Lung (tissue), 12 donors: ENCODE data around the gene PLPPR5. TPM values are rescaled to one million over a fixed set of nuclear protein-coding genes. Genes with fewer than 3 reads are reported as not detected.
A peak's percentile ranks its signal among the peaks of the same experiment; 100 is the strongest.

ENCODE experiments used
- ATAC-seq: fragments of 200-7000 bp; cut with Tn5 transposase; one replicate; pipeline ENCODE4 v1.9.1; 2020; ENCODE audit warnings: moderate number of reproducible peaks; ENCODE audit not compliant: insufficient read depth, low FRiP score
- DNase-seq, 3 donors: peaks; one replicate each; pipeline ENCODE4 v3.0.0-alpha.2; 2013 to 2017
- H3K27ac ChIP-seq, 2 donors: one replicate each; pipeline ENCODE4 v1.5.1; 2013; ENCODE audit warnings: mild to moderate bottlenecking in 2 of 2, moderate library complexity in 2 of 2, control low read depth in 1 of 2, inconsistent platforms in 1 of 2, low read depth in 1 of 2, low read length in 1 of 2
- H3K27me3 ChIP-seq, 3 donors: one replicate each; pipeline ENCODE4 v1.5.1; 2013; ENCODE audit warnings: low read length in 2 of 3; ENCODE audit not compliant: control insufficient read depth in 3 of 3, insufficient read depth in 3 of 3
- H3K36me3 ChIP-seq, 4 donors: one replicate each; pipeline ENCODE4 v1.5.1; 2013; ENCODE audit warnings: low read length in 4 of 4, mild to moderate bottlenecking in 1 of 4, moderate library complexity in 1 of 4; ENCODE audit not compliant: control insufficient read depth in 4 of 4, insufficient read depth in 4 of 4
- H3K4me1 ChIP-seq, 5 donors: one replicate each; pipeline ENCODE4 v1.5.1; 2013; ENCODE audit warnings: low read length in 5 of 5, mild to moderate bottlenecking in 2 of 5, moderate library complexity in 1 of 5; ENCODE audit not compliant: control insufficient read depth in 5 of 5, insufficient read depth in 5 of 5
- H3K4me3 ChIP-seq: one replicate; pipeline ENCODE4 v1.5.1; 2013; ENCODE audit warnings: mild to moderate bottlenecking, control low read depth, moderate library complexity
- H3K9ac ChIP-seq, 2 donors: one replicate each; pipeline ENCODE4 v1.5.1; 2013; ENCODE audit warnings: low read length in 2 of 2, control low read depth in 1 of 2; ENCODE audit not compliant: insufficient read depth in 1 of 2
- H3K9me3 ChIP-seq, 4 donors: one replicate each; pipeline ENCODE4 v1.5.1; 2013; ENCODE audit warnings: low read length in 3 of 4, mild to moderate bottlenecking in 1 of 4, moderate library complexity in 1 of 4; ENCODE audit not compliant: control insufficient read depth in 4 of 4, insufficient read depth in 3 of 4
- WGBS, 2 donors: extraction: QIAGEN DNeasy Blood & Tissue Kit; methylation state at CpG; one replicate each; pipeline ENCODE4 v1.1.7; 2013; 5-methylcytosine and 5-hydroxymethylcytosine counted together
- polyA plus RNA-seq, 2 donors: library from polyadenylated mRNA; stranded (reverse); fragments of 200-250 nt; gene quantifications; one replicate each; pipeline ENCODE4 v1.2.1, GENCODE V29; 2013
- total RNA-seq, 2 donors: library from RNA; depleted of rRNA in 1 of 2; stranded (reverse); fragments of >200 nt in 1 of 2; gene quantifications; one replicate each; pipeline ENCODE4 v1.2.1, GENCODE V29; 2014 to 2021
- TF ChIP-seq, protein P1 (sequence below): IDR thresholded peaks from 2 replicates; pipeline ENCODE4 v1.5.1; 2012; ENCODE audit warnings: mild to moderate bottlenecking; ENCODE audit errors: control extremely low read depth, extremely low read depth
- donor health status: control.
- donor health status: control.
- donor health status: Bipolar disorder and iron deficiency.
- donor health status: healthy.
- donor health status: DM: yes; HTN: yes; CAD: no.

The PLPPR5 gene
- total and polyA plus RNA-seq, 4 donors: 0.05 to 1.4 (median 0.21) TPM; not detected in 1

DNA sequence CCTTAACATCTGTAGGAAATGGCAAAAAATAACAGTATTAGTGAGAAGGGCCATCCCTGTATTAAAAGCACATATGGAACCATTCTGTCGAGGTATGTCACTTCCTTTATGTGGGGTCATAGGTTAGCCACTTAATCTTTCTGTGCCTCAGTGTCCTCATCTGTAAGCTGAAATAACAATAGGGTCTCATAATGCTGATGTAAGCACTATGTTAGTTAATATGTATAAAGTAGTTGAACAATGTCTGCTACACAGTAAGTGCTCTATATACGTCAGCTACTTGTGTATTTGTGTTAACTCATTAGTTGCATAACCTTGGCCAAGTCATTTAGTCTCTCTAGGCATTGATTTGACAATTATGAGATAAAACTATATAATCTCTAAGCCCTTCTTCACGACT is 11.8 kb downstream of the PLPPR5 start:
- 59 to 64% methylated on average over 3 of the region's 3 CpGs for WGBS, 2 donors
- no peaks in the 10 kb centered on the region for H3K36me3 ChIP-seq
- TF ChIP-seq, protein P1, sequence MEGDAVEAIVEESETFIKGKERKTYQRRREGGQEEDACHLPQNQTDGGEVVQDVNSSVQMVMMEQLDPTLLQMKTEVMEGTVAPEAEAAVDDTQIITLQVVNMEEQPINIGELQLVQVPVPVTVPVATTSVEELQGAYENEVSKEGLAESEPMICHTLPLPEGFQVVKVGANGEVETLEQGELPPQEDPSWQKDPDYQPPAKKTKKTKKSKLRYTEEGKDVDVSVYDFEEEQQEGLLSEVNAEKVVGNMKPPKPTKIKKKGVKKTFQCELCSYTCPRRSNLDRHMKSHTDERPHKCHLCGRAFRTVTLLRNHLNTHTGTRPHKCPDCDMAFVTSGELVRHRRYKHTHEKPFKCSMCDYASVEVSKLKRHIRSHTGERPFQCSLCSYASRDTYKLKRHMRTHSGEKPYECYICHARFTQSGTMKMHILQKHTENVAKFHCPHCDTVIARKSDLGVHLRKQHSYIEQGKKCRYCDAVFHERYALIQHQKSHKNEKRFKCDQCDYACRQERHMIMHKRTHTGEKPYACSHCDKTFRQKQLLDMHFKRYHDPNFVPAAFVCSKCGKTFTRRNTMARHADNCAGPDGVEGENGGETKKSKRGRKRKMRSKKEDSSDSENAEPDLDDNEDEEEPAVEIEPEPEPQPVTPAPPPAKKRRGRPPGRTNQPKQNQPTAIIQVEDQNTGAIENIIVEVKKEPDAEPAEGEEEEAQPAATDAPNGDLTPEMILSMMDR: no peak
- DNase-seq (no peak), ATAC-seq (no peak)
- H3K27ac ChIP-seq: no peak overlapping the region
- H3K27me3 ChIP-seq: no peaks in the 10 kb centered on the region
- no peak overlapping the region for H3K4me3 ChIP-seq
- peaks cover 0 to 24% (median 7%) of the 10 kb centered on the region in 5 donors for H3K4me1 ChIP-seq
- H3K9me3 ChIP-seq: no peaks in the 10 kb centered on the region
- no peak overlapping the region for H3K9ac ChIP-seq

DNA sequence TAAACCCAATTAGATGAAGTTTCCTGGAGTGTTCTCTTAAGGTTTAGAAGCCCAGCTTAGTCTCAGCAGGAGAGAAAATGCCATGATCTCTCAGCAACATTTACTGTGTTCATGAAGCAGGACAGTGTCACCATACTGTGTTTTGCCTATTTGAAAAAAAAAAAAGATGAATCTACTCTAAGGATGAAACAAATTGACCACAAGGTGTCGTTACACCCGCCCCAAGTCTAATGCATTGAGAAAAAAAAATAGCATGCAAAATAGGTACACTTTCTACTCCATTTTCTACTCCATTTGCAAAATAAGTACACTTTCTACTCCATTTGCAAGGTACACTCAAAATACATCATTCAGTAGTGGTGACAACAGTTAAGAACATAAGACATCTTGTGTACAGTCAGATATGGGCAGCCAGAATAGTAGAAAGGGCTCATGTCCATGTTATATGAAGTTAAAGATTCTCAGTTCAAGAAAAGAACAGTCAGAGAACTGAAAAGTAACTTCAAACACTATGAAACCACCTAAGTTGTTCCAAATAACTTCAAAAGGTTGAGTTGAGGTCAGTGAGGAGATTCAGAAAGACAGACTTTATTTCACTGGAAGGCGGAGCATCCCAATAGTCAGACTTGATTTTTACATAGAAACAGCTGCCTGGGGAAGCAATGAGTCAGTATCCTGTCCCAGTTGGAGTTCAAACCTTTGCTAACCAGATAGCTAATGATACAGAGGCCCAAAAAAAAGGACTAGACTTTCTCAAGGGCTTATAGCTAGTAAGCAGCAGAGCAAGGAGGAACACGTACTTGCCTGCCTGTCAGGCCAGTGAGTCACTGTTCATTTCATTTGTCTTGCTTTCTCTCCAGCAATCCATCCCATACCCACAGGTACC is 13.3 kb downstream of the PLPPR5 start:
- no peak overlapping the region for H3K27ac ChIP-seq
- H3K4me3 ChIP-seq: no peak overlapping the region
- no peak overlapping the region for H3K9ac ChIP-seq
- 83 to 94% methylated on average over 4 of the region's 4 CpGs for WGBS, 2 donors
- peaks cover 0 to 24% (median 7%) of the 10 kb centered on the region in 5 donors for H3K4me1 ChIP-seq
- no peak for ATAC-seq
- no peaks in the 10 kb centered on the region for H3K36me3 ChIP-seq
- TF ChIP-seq, protein P1: no peak
- H3K9me3 ChIP-seq: no peaks in the 10 kb centered on the region
- no peaks in the 10 kb centered on the region for H3K27me3 ChIP-seq
- DNase-seq: no peak

DNA sequence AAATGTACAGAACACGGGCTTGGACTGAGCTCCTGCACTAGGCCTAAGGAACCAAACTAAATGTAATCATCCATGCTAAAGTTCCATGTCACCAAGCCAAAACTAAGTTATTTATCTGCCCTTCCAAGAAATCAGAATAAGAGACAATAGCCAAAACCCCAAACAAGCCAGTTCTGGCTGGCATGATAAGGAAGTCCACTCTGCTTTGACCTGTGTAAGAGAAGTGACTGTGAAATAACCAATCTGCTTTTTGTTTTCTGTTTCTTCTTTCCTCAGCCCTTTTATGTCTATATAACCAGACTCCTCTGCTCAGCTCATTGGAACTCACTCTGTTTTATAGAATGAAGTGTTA is 15.1 kb downstream of the PLPPR5 start:
- no peaks in the 10 kb centered on the region for H3K9me3 ChIP-seq
- peaks cover 0 to 24% (median 7%) of the 10 kb centered on the region in 5 donors for H3K4me1 ChIP-seq
- H3K9ac ChIP-seq: no peak overlapping the region
- no peak overlapping the region for H3K4me3 ChIP-seq
- no peak overlapping the region for H3K27ac ChIP-seq
- no peak for ATAC-seq
- H3K36me3 ChIP-seq: no peaks in the 10 kb centered on the region
- TF ChIP-seq, protein P1: no peak
- H3K27me3 ChIP-seq: peaks cover 0 to 2% (median 0%) of the 10 kb centered on the region in 3 donors
- DNase-seq: peak; percentile 24 to 94 (median 91)
- WGBS, 2 donors: 75 to 76% methylated on average over 1 of the region's 1 CpG
